D721Med (cell line): ENCODE results near the gene OOSP3.

Experiments used
- DNase-seq: peaks from one replicate; pipeline ENCODE4 v3.0.0; 2011; ENCODE audit warnings: low spot score; ENCODE audit not compliant: insufficient read length
- FAIRE-seq: peaks from 2 replicates; lab custom pipeline; 2011; peaks lifted over from hg19 to GRCh38; lab: Jason Lieb, UNC
- TF ChIP-seq, protein P1 (sequence below): IDR thresholded peaks from 2 replicates; pipeline ENCODE4 v1.5.1; 2012; ENCODE audit warnings: mild to moderate bottlenecking, control low read depth; ENCODE audit not compliant: insufficient read depth; ENCODE audit errors: missing control alignments

The OOSP3 gene

DNA sequence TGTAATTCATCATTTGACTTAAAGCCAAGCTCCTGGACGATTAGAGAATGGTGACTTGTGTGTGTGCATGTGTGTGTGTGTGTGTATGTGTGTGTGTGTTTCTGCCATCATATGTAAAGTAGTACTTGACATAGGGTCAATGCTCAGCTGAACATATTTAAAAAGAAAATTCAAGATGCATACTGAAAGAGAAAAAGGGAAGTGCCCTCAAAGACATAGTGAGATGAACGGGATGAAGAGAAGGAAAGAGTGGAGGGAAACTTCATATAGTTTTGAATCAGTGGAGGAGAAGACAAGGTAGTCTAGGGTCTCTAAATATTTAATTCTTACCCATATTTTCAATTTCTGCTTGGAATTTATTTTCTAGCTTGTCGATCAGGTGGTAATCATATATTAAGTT, 16.3 kb upstream of the OOSP3 start:
- DNase-seq: no peak
- TF ChIP-seq, protein P1, sequence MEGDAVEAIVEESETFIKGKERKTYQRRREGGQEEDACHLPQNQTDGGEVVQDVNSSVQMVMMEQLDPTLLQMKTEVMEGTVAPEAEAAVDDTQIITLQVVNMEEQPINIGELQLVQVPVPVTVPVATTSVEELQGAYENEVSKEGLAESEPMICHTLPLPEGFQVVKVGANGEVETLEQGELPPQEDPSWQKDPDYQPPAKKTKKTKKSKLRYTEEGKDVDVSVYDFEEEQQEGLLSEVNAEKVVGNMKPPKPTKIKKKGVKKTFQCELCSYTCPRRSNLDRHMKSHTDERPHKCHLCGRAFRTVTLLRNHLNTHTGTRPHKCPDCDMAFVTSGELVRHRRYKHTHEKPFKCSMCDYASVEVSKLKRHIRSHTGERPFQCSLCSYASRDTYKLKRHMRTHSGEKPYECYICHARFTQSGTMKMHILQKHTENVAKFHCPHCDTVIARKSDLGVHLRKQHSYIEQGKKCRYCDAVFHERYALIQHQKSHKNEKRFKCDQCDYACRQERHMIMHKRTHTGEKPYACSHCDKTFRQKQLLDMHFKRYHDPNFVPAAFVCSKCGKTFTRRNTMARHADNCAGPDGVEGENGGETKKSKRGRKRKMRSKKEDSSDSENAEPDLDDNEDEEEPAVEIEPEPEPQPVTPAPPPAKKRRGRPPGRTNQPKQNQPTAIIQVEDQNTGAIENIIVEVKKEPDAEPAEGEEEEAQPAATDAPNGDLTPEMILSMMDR: no peak
- no peak for FAIRE-seq

DNA sequence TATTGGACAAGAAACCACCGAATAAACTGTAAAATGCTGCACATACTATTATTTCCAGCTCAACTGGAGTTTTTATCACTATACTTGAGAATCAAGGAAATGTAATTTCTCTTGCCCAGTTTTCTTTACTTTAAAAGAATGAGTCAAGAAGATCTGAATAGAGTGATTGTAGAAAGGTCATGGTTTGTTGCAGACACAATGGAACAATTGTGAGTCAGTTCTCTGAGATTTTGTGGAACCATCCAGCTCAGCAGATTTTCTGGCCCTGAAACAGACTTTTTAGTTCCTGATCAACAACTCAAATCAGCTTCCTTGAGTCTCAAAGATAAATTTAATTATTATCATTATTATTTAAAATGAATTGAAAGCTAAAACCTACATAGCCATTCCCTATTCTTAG, 13.6 kb upstream of the OOSP3 start:
- FAIRE-seq (no peak), DNase-seq (no peak)

DNA sequence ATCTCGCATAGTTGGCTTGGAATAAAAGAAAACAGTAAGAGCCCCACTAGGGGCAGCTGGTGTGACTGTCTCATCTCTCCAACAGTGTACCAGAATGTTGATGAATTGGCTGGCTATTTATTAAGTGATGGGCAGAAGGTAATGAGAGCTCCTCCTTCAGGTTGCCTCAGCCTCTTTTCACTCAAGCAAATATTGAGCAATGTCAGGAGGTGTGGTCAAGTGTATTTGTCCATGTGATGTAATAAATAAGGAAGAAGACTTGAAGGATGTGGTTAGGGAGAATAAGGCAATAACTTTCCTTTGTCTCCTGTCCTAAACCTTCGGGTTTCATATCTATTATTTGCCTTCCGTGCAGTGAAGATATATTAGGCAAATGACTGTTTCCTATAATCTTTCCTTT, 12.2 kb upstream of the OOSP3 start, which contains the start of gene TCN1:
Gene TCN1, minus strand, starts transcription at position 91 of the 400 bp plus-strand sequence. Its CDS starts 17 bp downstream, at position 74.
- DNase-seq: no peak
- no peak for FAIRE-seq
- TF ChIP-seq, protein P1: no peak

More for the DNA sequence above, 13.6 kb upstream of the OOSP3 start:
- TF ChIP-seq, protein P1: no peak

DNA sequence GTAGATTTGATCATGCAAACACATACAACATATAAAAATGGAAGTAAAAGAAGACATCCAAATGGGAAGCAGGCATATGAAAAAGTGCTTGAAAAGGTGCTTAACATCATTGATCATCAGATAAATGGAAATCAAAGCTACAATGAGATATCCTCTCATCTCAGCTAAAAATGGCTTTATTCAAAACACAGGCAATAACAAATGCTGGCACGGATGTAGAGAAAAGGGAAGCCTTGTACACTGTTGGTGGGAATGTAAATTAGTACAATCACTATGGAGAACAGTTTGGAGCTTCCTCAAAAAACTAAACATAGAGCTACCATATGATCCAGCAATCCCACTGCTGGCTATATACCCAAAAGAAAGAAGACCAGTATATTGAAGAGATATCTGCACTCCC, 11.7 kb upstream of the OOSP3 start:
- TF ChIP-seq, protein P1: no peak
- DNase-seq (no peak), FAIRE-seq (no peak)

DNA sequence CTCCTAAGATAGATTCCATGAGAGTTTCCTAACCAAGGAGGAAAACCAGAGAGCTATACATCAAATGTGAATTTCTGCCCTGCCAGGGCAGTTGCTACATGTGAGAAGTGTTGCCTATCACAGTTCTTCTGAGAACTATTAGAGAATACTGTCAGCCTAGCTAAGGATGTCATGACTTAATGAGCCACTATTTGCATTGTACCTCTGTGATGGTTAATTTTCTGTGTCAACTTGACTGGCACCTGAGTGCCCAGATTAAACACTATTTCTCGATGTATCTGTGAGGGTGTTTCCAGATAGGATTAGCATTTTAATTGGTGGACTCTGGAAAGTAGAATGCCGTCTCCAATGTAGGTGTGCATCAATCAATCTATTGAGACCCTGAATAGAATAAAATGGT, 10.6 kb upstream of the OOSP3 start:
- FAIRE-seq (no peak), DNase-seq (no peak)
- TF ChIP-seq, protein P1: no peak

DNA sequence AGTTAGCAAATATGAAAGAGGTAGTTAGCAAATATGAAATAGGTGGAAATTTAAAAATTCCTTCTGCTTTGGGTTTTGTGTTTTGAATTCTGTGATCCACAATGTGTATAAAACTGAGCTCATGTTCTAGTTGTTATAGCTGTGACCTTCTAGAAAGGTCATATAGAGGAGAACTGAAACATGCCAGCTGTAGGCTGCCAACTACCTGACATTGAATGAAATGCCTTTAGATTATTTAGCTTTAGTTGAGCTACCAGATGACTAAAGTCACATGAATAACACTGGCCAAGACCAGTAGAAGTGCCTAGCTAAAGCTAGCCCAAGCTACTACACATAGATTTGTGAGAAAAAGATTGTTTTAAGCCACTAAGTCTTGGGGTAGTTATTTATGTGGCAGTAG, 6.5 kb upstream of the OOSP3 start:
- DNase-seq (no peak), FAIRE-seq (no peak)
- TF ChIP-seq, protein P1: no peak

DNA sequence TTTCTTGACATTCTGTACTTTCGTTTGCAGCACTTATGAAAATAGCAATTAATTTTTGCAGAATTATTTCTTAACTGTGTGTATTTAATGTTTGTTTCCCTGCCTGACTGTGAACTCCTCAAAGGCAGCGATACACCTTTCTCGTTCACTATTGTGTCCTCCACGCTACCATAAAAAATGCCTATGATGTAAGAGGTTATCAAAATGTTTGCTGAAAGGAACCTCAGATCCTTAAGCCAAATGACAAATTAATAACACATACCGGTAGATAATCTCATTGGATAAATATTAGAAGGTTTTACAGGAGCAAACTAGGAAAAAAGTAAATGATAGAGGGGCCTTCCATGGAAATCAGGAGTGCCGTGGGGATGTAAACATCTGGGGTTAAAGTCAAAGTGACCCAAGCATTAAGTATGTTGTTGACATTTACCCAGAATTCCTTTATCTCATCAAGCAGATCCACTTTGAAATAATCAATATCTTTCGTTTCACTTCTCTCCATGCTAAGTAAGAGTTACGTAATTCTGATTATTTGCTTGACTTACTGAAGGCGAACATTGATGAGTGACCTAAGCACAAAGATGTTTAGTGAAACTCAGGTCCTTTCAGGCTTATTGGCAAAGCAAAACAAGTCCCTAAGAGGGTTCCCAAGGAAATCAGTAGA, 2.6 kb upstream of the OOSP3 start:
- no peak for FAIRE-seq
- DNase-seq: no peak
- TF ChIP-seq, protein P1: no peak
